Activated T-cell treated with anti-CD3 and anti-CD28 coated beads, Interleukin-2, amount 50 U/mL, for 72 hours (primary cell): ENCODE results near the gene ANXA11. TPM values are rescaled to one million over a fixed set of nuclear protein-coding genes. Genes with fewer than 3 reads are reported as not detected.
"Not testable (repeated sequence)": the region's sequence is repeated elsewhere in the genome, so short reads cannot be mapped to it uniquely, and the experiment has no call there.

ENCODE experiments used
- ATAC-seq, 2 donors: fragments of 150-1000 bp; cut with Tn5 transposase; replicated peaks in 1 of 2; 2 replicates each; pipeline ENCODE4 v1.10.0; 2021; ENCODE audit warnings: moderate library complexity in 2 of 2, mild to moderate bottlenecking in 1 of 2
- DNase-seq, 2 donors: peaks; one replicate each; pipeline ENCODE4 v3.0.0; 2021 to 2022; ENCODE audit warnings: mixed read lengths in 1 of 2
- H3K27ac Mint-ChIP-seq: one replicate; pipeline ENCODE4 v1.8.0; 2022; ENCODE audit warnings: mild to moderate bottlenecking, moderate library complexity, mixed read lengths
- H3K27me3 Mint-ChIP-seq: one replicate; pipeline ENCODE4 v1.8.0; 2022; ENCODE audit warnings: low read depth, mixed read lengths
- H3K36me3 Mint-ChIP-seq, 2 donors: one replicate each; pipeline ENCODE4 v1.8.0; 2022; ENCODE audit warnings: mixed read lengths in 2 of 2, mild to moderate bottlenecking in 1 of 2; ENCODE audit not compliant: insufficient read depth in 2 of 2
- H3K4me1 Mint-ChIP-seq: one replicate; pipeline ENCODE4 v1.8.0; 2022; ENCODE audit warnings: low read depth, mixed read lengths
- H3K4me3 Mint-ChIP-seq, 2 donors: one replicate each; pipeline ENCODE4 v1.8.0; 2022; ENCODE audit warnings: mild to moderate bottlenecking in 2 of 2, mixed read lengths in 2 of 2, moderate library complexity in 2 of 2
- H3K9me3 Mint-ChIP-seq, 2 donors: one replicate each; pipeline ENCODE4 v1.8.0; 2022; ENCODE audit warnings: mixed read lengths in 2 of 2
- total RNA-seq, 2 donors: library from RNA; stranded (reverse); gene quantifications; one replicate each; pipeline ENCODE4 v1.2.3, GENCODE V29; 2022

Gene ANXA11
- total RNA-seq, 2 donors from 2014 or later: 207 to 229 TPM

- peak overlapping the region; percentile 71 for H3K27ac Mint-ChIP-seq
- H3K4me3 Mint-ChIP-seq: peak overlapping the region in 1 of 2 donors; percentile 13
- DNase-seq (no peak), ATAC-seq (peak in 1 of 2 donors; percentile 41)
- no peaks in the 10 kb centered on the region for H3K27me3 Mint-ChIP-seq
- peaks cover 20 to 53% of the 10 kb centered on the region in 2 donors for H3K36me3 Mint-ChIP-seq
- peaks cover 0 to 1% of the 10 kb centered on the region in 2 donors for H3K9me3 Mint-ChIP-seq
- H3K4me1 Mint-ChIP-seq: peaks cover 27% of the 10 kb centered on the region
These were observed 50.2 kb downstream of the ANXA11 start for GRCh38 chr10:80154978-80155695.

GRCh38 chr10:80154626-80154977 lies 50.7 kb downstream of the ANXA11 start:
- Mint-ChIP-seq H3K27me3 (no peaks in the 10 kb centered on the region), H3K4me1 (peaks cover 27% of the 10 kb centered on the region), H3K9me3 (peaks cover 0 to 1% of the 10 kb centered on the region in 2 donors), H3K4me3 (no peak overlapping the region), H3K36me3 (peaks cover 16 to 52% of the 10 kb centered on the region in 2 donors), H3K27ac (no peak overlapping the region)
- no peak for DNase-seq
- ATAC-seq: no peak

- peaks cover 24 to 53% of the 10 kb centered on the region in 2 donors for H3K36me3 Mint-ChIP-seq
- DNase-seq: no peak
These were observed 51.9 kb downstream of the ANXA11 start for GRCh38 chr10:80153460-80153859.

GRCh38 chr10:80152820-80153219 lies 52.5 kb downstream of the ANXA11 start:
- Mint-ChIP-seq H3K9me3 (peaks cover 1 to 6% of the 10 kb centered on the region in 2 donors), H3K27ac (peak overlapping the region; percentile 24)

More at GRCh38 chr10:80153460-80153859, 51.9 kb downstream of the ANXA11 start:
- Mint-ChIP-seq H3K4me3 (no peak overlapping the region), H3K9me3 (peaks cover 1 to 6% of the 10 kb centered on the region in 2 donors), H3K27ac (peak overlapping the region; percentile 26), H3K4me1 (peaks cover 27% of the 10 kb centered on the region), H3K27me3 (no peaks in the 10 kb centered on the region)
- ATAC-seq: no peak

GRCh38 chr10:80150172-80150571 lies 55.2 kb downstream of the ANXA11 start:
- H3K9me3 Mint-ChIP-seq: peaks cover 1 to 6% of the 10 kb centered on the region in 2 donors
- no peak overlapping the region for H3K4me3 Mint-ChIP-seq
- H3K27me3 Mint-ChIP-seq: no peaks in the 10 kb centered on the region
- DNase-seq (no peak), ATAC-seq (no peak)
- no peak overlapping the region for H3K27ac Mint-ChIP-seq
- H3K4me1 Mint-ChIP-seq: peaks cover 6% of the 10 kb centered on the region
- peaks cover 20 to 37% of the 10 kb centered on the region in 2 donors for H3K36me3 Mint-ChIP-seq

More at GRCh38 chr10:80152820-80153219, 52.5 kb downstream of the ANXA11 start:
- Mint-ChIP-seq H3K27me3 (no peaks in the 10 kb centered on the region), H3K36me3 (peaks cover 24 to 52% of the 10 kb centered on the region in 2 donors), H3K4me3 (no peak overlapping the region), H3K4me1 (peaks cover 27% of the 10 kb centered on the region)
- no peak for ATAC-seq
- no peak for DNase-seq

- peaks cover 1 to 6% of the 10 kb centered on the region in 2 donors for H3K9me3 Mint-ChIP-seq
- ATAC-seq (no peak), DNase-seq (no peak)
- H3K27ac Mint-ChIP-seq: no peak overlapping the region
- H3K4me1 Mint-ChIP-seq: peaks cover 9% of the 10 kb centered on the region
- no peaks in the 10 kb centered on the region for H3K27me3 Mint-ChIP-seq
- no peak overlapping the region for H3K4me3 Mint-ChIP-seq
- H3K36me3 Mint-ChIP-seq: peaks cover 16 to 32% of the 10 kb centered on the region in 2 donors
These were observed 56.2 kb downstream of the ANXA11 start for GRCh38 chr10:80149123-80149522.

GRCh38 chr10:80148166-80148805 lies 57.1 kb downstream of the ANXA11 start:
- Mint-ChIP-seq H3K36me3 (peaks cover 14 to 27% of the 10 kb centered on the region in 2 donors), H3K9me3 (peaks cover 1 to 6% of the 10 kb centered on the region in 2 donors), H3K27ac (no peak overlapping the region), H3K4me1 (peaks cover 15% of the 10 kb centered on the region), H3K27me3 (no peaks in the 10 kb centered on the region), H3K4me3 (no peak overlapping the region)
- no peak for DNase-seq
- no peak for ATAC-seq

- Mint-ChIP-seq H3K27ac (no peak overlapping the region), H3K27me3 (no peaks in the 10 kb centered on the region), H3K36me3 (peaks cover 11 to 19% of the 10 kb centered on the region in 2 donors), H3K9me3 (peaks cover 1 to 6% of the 10 kb centered on the region in 2 donors), H3K4me3 (no peak overlapping the region), H3K4me1 (peaks cover 15% of the 10 kb centered on the region)
- DNase-seq: no peak
- no peak for ATAC-seq
These were observed 58.4 kb downstream of the ANXA11 start for GRCh38 chr10:80146918-80147317.

GRCh38 chr10:80145406-80146308 lies 59.7 kb downstream of the ANXA11 start:
- H3K9me3 Mint-ChIP-seq, DNase-seq, H3K4me3 Mint-ChIP-seq, H3K27me3 Mint-ChIP-seq, ATAC-seq: not testable (repeated sequence)
- H3K4me1 Mint-ChIP-seq: peaks cover 15% of the 10 kb centered on the region
- H3K36me3 Mint-ChIP-seq: peaks cover 11 to 12% of the 10 kb centered on the region in 2 donors
- H3K27ac Mint-ChIP-seq: peak overlapping the region; percentile 29

- Mint-ChIP-seq H3K9me3 (peaks cover 0 to 6% of the 10 kb centered on the region in 2 donors), H3K4me1 (peaks cover 15% of the 10 kb centered on the region), H3K27me3 (peaks cover 7% of the 10 kb centered on the region), H3K27ac (peak overlapping the region; percentile 75), H3K4me3 (peak overlapping the region; percentile 83 to 88), H3K36me3 (peaks cover 5 to 7% of the 10 kb centered on the region in 2 donors)
- peak; percentile 18 to 40 for ATAC-seq
- DNase-seq: peak in 1 of 2 donors; percentile 18
These were observed 60.6 kb downstream of the ANXA11 start for GRCh38 chr10:80144696-80145131.

- H3K36me3 Mint-ChIP-seq: peaks cover under 1 to 4% of the 10 kb centered on the region in 2 donors
- DNase-seq (peak; percentile 24 to 26), ATAC-seq (peak; percentile 65 to 66)
- H3K4me3 Mint-ChIP-seq: peak overlapping the region; percentile 83 to 88
- H3K4me1 Mint-ChIP-seq: peaks cover 15% of the 10 kb centered on the region
- H3K27ac Mint-ChIP-seq: peak overlapping the region; percentile 75
- H3K27me3 Mint-ChIP-seq: peaks cover 11% of the 10 kb centered on the region
- H3K9me3 Mint-ChIP-seq: peaks cover 0 to 3% of the 10 kb centered on the region in 2 donors
These were observed 61.2 kb downstream of the ANXA11 start for GRCh38 chr10:80144067-80144695.

GRCh38 chr10:80141696-80142460 lies 63.5 kb downstream of the ANXA11 start:
- Mint-ChIP-seq H3K9me3 (no peaks in the 10 kb centered on the region), H3K4me1 (peaks cover 15% of the 10 kb centered on the region), H3K36me3 (no peaks in the 10 kb centered on the region), H3K4me3 (no peak overlapping the region), H3K27ac (no peak overlapping the region), H3K27me3 (peaks cover 14% of the 10 kb centered on the region)
- ATAC-seq: no peak
- no peak for DNase-seq
